HepG2 (cell line): ENCODE measurements around the gene POFUT2. TPM values are rescaled to one million over a fixed set of nuclear protein-coding genes. Genes with fewer than 3 reads are reported as not detected.
A peak's percentile ranks its signal among the peaks of the same experiment; 100 is the strongest.

ENCODE experiments used
- AHDC1 ChIP-seq: sonication (generic); formaldehyde crosslinking; IDR thresholded peaks from 2 replicates; pipeline ENCODE4 v1.5.1; 2020; ENCODE audit warnings: mild to moderate bottlenecking, missing genetic modification reagents, borderline replicate concordance
- CBFB ChIP-seq: sonication (generic); formaldehyde crosslinking; IDR thresholded peaks from 2 replicates; pipeline ENCODE4 v1.4.0; 2020; ENCODE audit warnings: missing genetic modification reagents
- ELF1 ChIP-seq: sonication (generic); formaldehyde crosslinking; IDR thresholded peaks from 2 replicates; pipeline ENCODE4 v1.4.0; 2020; ENCODE audit warnings: missing genetic modification reagents
- ETV5 ChIP-seq: IDR thresholded peaks from 2 replicates; pipeline ENCODE4 v1.6.1; 2018; ENCODE audit warnings: missing biosample characterization, missing genetic modification reagents, inconsistent platforms, borderline replicate concordance
- GABPB1 ChIP-seq: IDR thresholded peaks from 2 replicates; pipeline ENCODE4 v1.6.1; 2016; ENCODE audit warnings: mild to moderate bottlenecking, missing genetic modification reagents, moderate library complexity, missing compliant biosample characterization
- HCFC1 ChIP-seq: fragments of 150-350 bp; IDR thresholded peaks from 2 replicates; pipeline ENCODE4 v1.6.1; 2014; ENCODE audit warnings: low read depth, low read length
- HIVEP1 ChIP-seq: sonication (generic); formaldehyde crosslinking; IDR thresholded peaks from 2 replicates; pipeline ENCODE4 v1.4.0; 2020; ENCODE audit warnings: mild to moderate bottlenecking, missing genetic modification reagents
- MXD4 ChIP-seq: IDR thresholded peaks from 2 replicates; pipeline ENCODE4 v1.6.1; 2016; ENCODE audit warnings: mild to moderate bottlenecking, missing biosample characterization, missing genetic modification reagents
- NCOA5 ChIP-seq: sonication (generic); formaldehyde crosslinking; IDR thresholded peaks from 2 replicates; pipeline ENCODE4 v1.4.0; 2020; ENCODE audit warnings: missing genetic modification reagents
- NFKB2 ChIP-seq: sonication (generic); formaldehyde crosslinking; IDR thresholded peaks from 2 replicates; pipeline ENCODE4 v1.4.0; 2020; ENCODE audit warnings: missing genetic modification reagents, borderline replicate concordance
- NR2F6 ChIP-seq, 2 experiments: IDR thresholded peaks; 2 replicates each; pipeline ENCODE4 v1.6.1; 2016; ENCODE audit warnings: antibody characterized with exemption in 1 of 2, mild to moderate bottlenecking in 1 of 2
- PHF8 ChIP-seq: sonication (generic); formaldehyde crosslinking; IDR thresholded peaks from 2 replicates; pipeline ENCODE4 v1.5.0; 2020; ENCODE audit warnings: missing genetic modification reagents
- POLR2AphosphoS5 ChIP-seq: IDR thresholded peaks from 2 replicates; pipeline ENCODE4 v1.6.1; 2012; ENCODE audit warnings: low read depth, low read length
- RBM39 ChIP-seq: fragments of 200-400 bp; formaldehyde crosslinking; IDR thresholded peaks from one replicate; pipeline ENCODE4 v1.6.1; 2018; ENCODE audit warnings: antibody characterized with exemption, mild to moderate bottlenecking, low read depth, low read length; ENCODE audit not compliant: poor library complexity, severe bottlenecking
- RFX1 ChIP-seq: fragments of 450-650 bp; IDR thresholded peaks from 2 replicates; pipeline ENCODE4 v1.6.1; 2017
- SIX1 ChIP-seq: sonication (generic); formaldehyde crosslinking; IDR thresholded peaks from 2 replicates; pipeline ENCODE4 v1.4.0; 2020; ENCODE audit warnings: missing genetic modification reagents, borderline replicate concordance
- SRSF4 ChIP-seq: fragments of 200-400 bp; formaldehyde crosslinking; IDR thresholded peaks from one replicate; pipeline ENCODE4 v1.6.1; 2018; ENCODE audit warnings: mild to moderate bottlenecking, low read depth, low read length, moderate library complexity; ENCODE audit not compliant: poor library complexity, severe bottlenecking
- TFAP4 ChIP-seq: sonication (generic); IDR thresholded peaks from 2 replicates; pipeline ENCODE4 v1.6.1; 2016; ENCODE audit warnings: low read depth, borderline replicate concordance
- YY1 ChIP-seq: IDR thresholded peaks from 2 replicates; pipeline ENCODE4 v1.6.1; 2011; ENCODE audit warnings: low read length, low read depth, moderate library complexity, mild to moderate bottlenecking; ENCODE audit not compliant: insufficient read depth, insufficient replicate concordance
- ZBTB42 ChIP-seq: sonication (generic); formaldehyde crosslinking; IDR thresholded peaks from 2 replicates; pipeline ENCODE4 v1.5.0; 2020; ENCODE audit warnings: mild to moderate bottlenecking, missing genetic modification reagents
- ZNF3 ChIP-seq: IDR thresholded peaks from 2 replicates; pipeline ENCODE4 v1.7.0; 2017; ENCODE audit warnings: inconsistent platforms
- ZNF333 ChIP-seq: sonication (generic); formaldehyde crosslinking; IDR thresholded peaks from 2 replicates; pipeline ENCODE4 v1.4.0; 2020; ENCODE audit warnings: mild to moderate bottlenecking, missing genetic modification reagents, borderline replicate concordance
- ZNF614 ChIP-seq: IDR thresholded peaks from 2 replicates; pipeline ENCODE4 v1.6.1; 2018; ENCODE audit warnings: missing biosample characterization, missing genetic modification reagents, inconsistent platforms, borderline replicate concordance
- ZNF772 ChIP-seq: sonication (generic); formaldehyde crosslinking; IDR thresholded peaks from 2 replicates; pipeline ENCODE4 v1.5.0; 2020; ENCODE audit warnings: mild to moderate bottlenecking, missing genetic modification reagents
- polyA plus RNA-seq, 8 experiments: library from polyadenylated mRNA; depleted of rRNA in 3 of 8; stranded (reverse) in 7 of 8; unstranded in 1 of 8; fragments of >200 nt; fragmentation: Illumina TruSeq in 4 of 8; extraction: Trizol in 4 of 8; gene quantifications; 2 replicates each; pipeline versions ENCODE4 v1.2.1 to v1.2.3, GENCODE V29; 2011 to 2016; ENCODE audit warnings: low read depth in 4 of 8, missing spikeins in 1 of 8, mixed read lengths in 1 of 8; ENCODE audit not compliant: insufficient read depth in 1 of 8
- total RNA-seq, 5 experiments: library from RNA; depleted of rRNA; stranded (reverse); fragments of >200 nt; fragmentation: Illumina TruSeq; extraction: Trizol; gene quantifications; 2 replicates each; pipeline ENCODE4 v1.2.3, GENCODE V29; 2016; ENCODE audit warnings: low read depth in 1 of 5

The POFUT2 gene
- total and polyA plus RNA-seq, 2 of the 13 experiments (the other 11 are each of a cell fraction or from before 2014, with no cell fraction given) = 22.8 to 24.0 TPM

- no peak for TF ChIP-seq AHDC1
- peak; percentile 71; the same call in 1 of the 2 replicates for TF ChIP-seq CBFB (CRISPR knock-in tag)
- peak; percentile 79; the same call in 1 of the 2 replicates for TF ChIP-seq NFKB2 (CRISPR knock-in tag)
- peak; percentile 97 for TF ChIP-seq RFX1
- TF ChIP-seq TFAP4 = no peak; the same call in 1 of the 2 replicates
- peak; percentile 95 for TF ChIP-seq GABPB1 (CRISPR knock-in tag)
- TF ChIP-seq HCFC1 = peak; percentile 44; the same call in 1 of the 2 replicates
- TF ChIP-seq ZNF3 = no peak
- TF ChIP-seq NCOA5 (CRISPR knock-in tag) = no peak
- peak; percentile 45; the same call in 1 of the 2 replicates for TF ChIP-seq NR2F6 (IDR thresholded peaks at IDR 0.05)
- no peak for TF ChIP-seq NR2F6 (CRISPR knock-in tag; IDR thresholded peaks at IDR 0.05)
- peak; percentile 33; the same call in 1 of the 2 replicates for TF ChIP-seq ZNF333 (CRISPR knock-in tag)
- TF ChIP-seq RBM39 = peak; percentile 38
- peak; percentile 20; the same call in 1 of the 2 replicates for TF ChIP-seq ZNF614 (CRISPR knock-in tag)
- TF ChIP-seq ZBTB42 (CRISPR knock-in tag) = 0 out of 2 replicates have a peak, but pooled peaks have one; percentile 46
- TF ChIP-seq POLR2AphosphoS5 = peak; percentile 88
- TF ChIP-seq PHF8 (CRISPR knock-in tag) = peak; percentile 88
- TF ChIP-seq ETV5 (CRISPR knock-in tag) = peak; percentile 37; the same call in 1 of the 2 replicates
- TF ChIP-seq ZNF772 (CRISPR knock-in tag) = no peak
- TF ChIP-seq SRSF4 = no peak
- TF ChIP-seq ELF1 = peak; percentile 51; the same call in 1 of the 2 replicates
- peak; percentile 52; the same call in 1 of the 2 replicates for TF ChIP-seq HIVEP1
- TF ChIP-seq YY1 = peak; percentile 89
- no peak for TF ChIP-seq SIX1 (CRISPR knock-in tag)
- TF ChIP-seq MXD4 = peak; percentile 36; the same call in 1 of the 2 replicates
These were observed at the start of gene POFUT2 (continued) for GRCh38 chr21:45287438-45288391.
